Retinal pigment epithelial cell (primary cell): ENCODE results near the gene TCF21.
A peak's percentile ranks its signal among the peaks of the same experiment; 100 is the strongest.

ENCODE experiments used
- DNase-seq: peaks from one replicate; pipeline ENCODE4 v3.0.0-alpha.2; 2010; ENCODE audit warnings: low read depth
- H3K4me3 ChIP-seq: 2 replicates; pipeline ENCODE4 v1.5.1; 2011; ENCODE audit warnings: mild to moderate bottlenecking, low read length, control low read depth, moderate library complexity
- TF ChIP-seq, protein P1 (sequence below): conservative IDR thresholded peaks from 2 replicates; pipeline ENCODE4 v1.5.1; 2011; ENCODE audit warnings: low read depth, low read length, control low read depth, inconsistent platforms

TCF21 gene

GRCh38 chr6:133893946-133894345, 5.0 kb downstream of the TCF21 start:
- TF ChIP-seq, protein P1, sequence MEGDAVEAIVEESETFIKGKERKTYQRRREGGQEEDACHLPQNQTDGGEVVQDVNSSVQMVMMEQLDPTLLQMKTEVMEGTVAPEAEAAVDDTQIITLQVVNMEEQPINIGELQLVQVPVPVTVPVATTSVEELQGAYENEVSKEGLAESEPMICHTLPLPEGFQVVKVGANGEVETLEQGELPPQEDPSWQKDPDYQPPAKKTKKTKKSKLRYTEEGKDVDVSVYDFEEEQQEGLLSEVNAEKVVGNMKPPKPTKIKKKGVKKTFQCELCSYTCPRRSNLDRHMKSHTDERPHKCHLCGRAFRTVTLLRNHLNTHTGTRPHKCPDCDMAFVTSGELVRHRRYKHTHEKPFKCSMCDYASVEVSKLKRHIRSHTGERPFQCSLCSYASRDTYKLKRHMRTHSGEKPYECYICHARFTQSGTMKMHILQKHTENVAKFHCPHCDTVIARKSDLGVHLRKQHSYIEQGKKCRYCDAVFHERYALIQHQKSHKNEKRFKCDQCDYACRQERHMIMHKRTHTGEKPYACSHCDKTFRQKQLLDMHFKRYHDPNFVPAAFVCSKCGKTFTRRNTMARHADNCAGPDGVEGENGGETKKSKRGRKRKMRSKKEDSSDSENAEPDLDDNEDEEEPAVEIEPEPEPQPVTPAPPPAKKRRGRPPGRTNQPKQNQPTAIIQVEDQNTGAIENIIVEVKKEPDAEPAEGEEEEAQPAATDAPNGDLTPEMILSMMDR = no peak
- no peak for DNase-seq
- H3K4me3 ChIP-seq = no peak overlapping the region

DNA sequence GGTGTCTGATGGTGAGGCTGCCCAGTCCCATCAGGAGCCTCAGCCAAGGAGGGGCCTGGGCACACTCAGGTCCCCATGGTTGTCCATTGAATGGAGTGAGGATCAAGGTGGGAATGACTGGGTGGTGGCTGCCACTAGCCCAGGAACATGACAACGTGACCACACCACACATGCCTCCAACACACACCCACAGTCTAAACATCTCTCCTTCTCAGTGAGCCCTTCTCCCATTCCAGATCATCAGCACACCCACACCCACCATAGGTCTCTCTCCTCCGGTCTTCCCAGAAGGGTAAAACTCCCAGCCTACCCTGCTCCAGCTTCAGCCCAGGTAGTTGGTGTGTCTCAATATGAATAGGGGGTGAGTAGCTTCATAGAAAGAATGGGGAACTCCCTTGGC, 5.5 kb downstream of the TCF21 start:
- TF ChIP-seq, protein P1 = no peak
- DNase-seq = no peak
- H3K4me3 ChIP-seq = no peak overlapping the region

DNA sequence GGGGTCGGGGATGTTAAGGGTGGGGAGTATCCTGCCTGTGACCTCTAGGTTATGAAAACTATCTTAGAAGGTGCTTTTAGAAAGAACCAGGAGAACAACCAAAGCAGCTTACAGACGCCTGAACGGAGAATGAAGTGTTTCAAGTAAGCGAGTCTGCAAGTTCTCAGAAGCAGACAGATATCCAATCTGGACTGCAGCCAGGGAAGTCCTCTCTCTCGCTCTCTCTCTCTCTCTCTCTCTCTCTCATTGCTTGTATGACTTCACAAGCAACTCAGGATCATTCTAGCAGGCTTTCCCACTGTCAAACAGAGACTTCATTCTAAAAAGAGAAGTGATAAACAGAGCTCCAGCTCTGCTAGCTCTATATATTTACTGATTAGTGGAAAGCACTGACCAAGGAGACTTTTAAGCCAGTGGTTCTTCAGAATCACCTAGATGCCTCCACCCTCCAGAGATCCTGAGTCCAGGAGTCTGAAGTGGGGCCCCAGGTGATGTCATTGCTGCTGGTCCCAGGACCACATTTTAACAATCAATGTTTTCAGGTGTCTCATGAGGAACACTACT, 6.0 kb downstream of the TCF21 start:
- no peak for DNase-seq
- no peak overlapping the region for H3K4me3 ChIP-seq
- TF ChIP-seq, protein P1 = no peak

GRCh38 chr6:133895573-133896343, 6.8 kb downstream of the TCF21 start:
- no peak for DNase-seq
- peak overlapping the region; percentile 34 for H3K4me3 ChIP-seq
- TF ChIP-seq, protein P1 = peak; percentile 21

GRCh38 chr6:133896344-133896721, 7.4 kb downstream of the TCF21 start:
- no peak overlapping the region for H3K4me3 ChIP-seq
- TF ChIP-seq, protein P1 = no peak
- no peak for DNase-seq

DNA sequence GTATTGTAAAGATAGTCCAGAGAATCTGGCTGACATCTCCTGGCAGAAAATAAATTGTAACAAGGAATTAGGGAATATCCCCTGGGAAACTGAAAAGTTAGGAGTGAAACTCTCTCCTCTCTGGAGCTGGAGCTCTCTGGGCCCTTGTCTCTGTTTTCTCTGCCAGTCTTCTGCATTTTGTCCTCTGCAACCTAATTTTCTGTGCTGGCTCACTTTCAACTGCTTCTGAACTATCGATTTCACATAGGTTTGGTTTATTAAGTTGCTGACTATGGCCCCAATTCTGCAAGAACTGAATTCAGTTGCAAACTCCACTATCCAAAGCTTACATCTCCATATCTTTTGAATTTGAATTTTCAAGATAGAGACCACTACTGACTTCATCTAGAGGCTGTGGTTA, 9.3 kb downstream of the TCF21 start:
- no peak overlapping the region for H3K4me3 ChIP-seq
- DNase-seq = no peak
- TF ChIP-seq, protein P1 = no peak

DNA sequence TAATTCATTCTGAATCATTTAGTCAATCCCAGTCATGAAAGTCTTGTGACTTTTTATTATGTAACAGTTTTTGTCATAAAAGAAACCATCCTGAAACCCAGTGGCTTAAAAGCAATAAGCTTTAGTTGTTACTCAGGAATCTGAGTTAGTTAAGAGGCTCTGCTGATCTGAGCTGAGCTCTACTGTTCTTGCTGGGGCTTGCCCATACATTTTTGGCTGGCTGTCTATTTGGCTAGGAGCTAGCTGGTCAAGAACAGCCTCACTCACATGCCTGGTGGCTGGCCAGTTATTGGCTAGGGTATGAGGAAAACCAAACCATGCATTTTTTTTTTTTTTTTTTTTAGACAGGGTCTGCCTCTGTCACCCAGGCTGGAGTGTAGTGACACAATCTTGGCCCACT, 10.6 kb downstream of the TCF21 start:
- no peak for DNase-seq
- H3K4me3 ChIP-seq = no peak overlapping the region
- TF ChIP-seq, protein P1 = no peak
